K562 (cell line): ENCODE measurements around the gene KMT2C. TPM values are rescaled to one million over a fixed set of nuclear protein-coding genes. Genes with fewer than 3 reads are reported as not detected.

ENCODE experiments used
- ATAC-seq: fragments of 200-7000 bp; cut with Tn5 transposase; 3 replicates; pipeline ENCODE4 v1.9.1; 2020; ENCODE audit warnings: moderate library complexity
- BruUV-seq: library from RNA; stranded (reverse); fragments of 400-500 nt; replicated peaks from 2 replicates; lab custom pipeline; 2021; lab: Mats Ljungman, UMichigan
- CTCF ChIA-PET: fragments of 300-600 bp; formaldehyde crosslinking; extraction: SDS; loops from one replicate; lab custom pipeline; 2021; ENCODE audit warnings: low intra/inter-chr PET ratio; lab: Yijun Ruan, JAX
- POLR2A ChIA-PET: fragments of 300-600, 350-650 bp; sonication (Branson Sonifier 250); formaldehyde crosslinking; extraction: SDS; loops from one replicate; lab custom pipeline; 2021; ENCODE audit warnings: antibody characterized with exemption, inconsistent platforms; lab: Yijun Ruan, JAX
- DNase-seq, 4 experiments: peaks; one replicate each; pipeline versions ENCODE4 v3.0.0 to v3.0.0-alpha.2; 2011 to 2018; ENCODE audit warnings: low spot score in 3 of 4, mixed read lengths in 3 of 4; ENCODE audit errors: extremely low read depth in 1 of 4
- FAIRE-seq: peaks from 2 replicates; lab custom pipeline; 2011; peaks lifted over from hg19 to GRCh38; lab: Jason Lieb, UNC
- H2AFZ ChIP-seq: 2 replicates; pipeline ENCODE4 v1.6.0; 2011; ENCODE audit warnings: low read depth, low read length, control low read depth, inconsistent platforms
- H3K27ac ChIP-seq: fragments of 200-600 bp; 3 replicates; pipeline ENCODE4 v1.8.0; 2011; ENCODE audit warnings: low read depth, mild to moderate bottlenecking, control low read depth, inconsistent platforms, low read length, moderate library complexity, mixed read lengths; ENCODE audit errors: extremely low read depth
- H3K27me3 ChIP-seq, 2 experiments: fragments of 300-600 bp in 1 of 2; 2 replicates in 1 of 2; 3 replicates in 1 of 2; pipeline versions ENCODE4 v1.6.0 to v1.8.0; 2011; ENCODE audit warnings: inconsistent platforms in 2 of 2, low read length in 2 of 2, mild to moderate bottlenecking in 1 of 2, mixed read lengths in 1 of 2, moderate library complexity in 1 of 2; ENCODE audit not compliant: control insufficient read depth in 2 of 2, insufficient read depth in 2 of 2
- H3K36me3 ChIP-seq: fragments of 300-600 bp; 3 replicates; pipeline ENCODE4 v1.8.0; 2011; ENCODE audit warnings: mild to moderate bottlenecking, low read length, inconsistent platforms; ENCODE audit not compliant: control insufficient read depth, insufficient read depth
- H3K4me1 ChIP-seq, 2 experiments: fragments of 200-600 bp in 1 of 2; replicated peaks in 1 of 2; 2 replicates in 1 of 2; 3 replicates in 1 of 2; pipeline versions ENCODE4 v1.5.1 to v1.8.0; 2011; ENCODE audit warnings: inconsistent platforms in 2 of 2, low read length in 2 of 2, mild to moderate bottlenecking in 1 of 2, mixed read lengths in 1 of 2, moderate library complexity in 1 of 2; ENCODE audit not compliant: control insufficient read depth in 2 of 2, insufficient read depth in 2 of 2
- H3K4me2 ChIP-seq: 2 replicates; pipeline ENCODE4 v1.6.1; 2011; ENCODE audit warnings: low read length, control low read depth, inconsistent platforms, mixed read lengths; ENCODE audit not compliant: insufficient read depth
- H3K4me3 ChIP-seq: fragments of 200-600 bp; sonication (generic), shearing (Covaris generic); 2 replicates; pipeline ENCODE4 v1.5.1; 2016; ENCODE audit warnings: control low read depth, inconsistent platforms
- H3K79me2 ChIP-seq: fragments of 200-600 bp; 3 replicates; pipeline ENCODE4 v1.8.0; 2011; ENCODE audit warnings: low read length, inconsistent platforms; ENCODE audit not compliant: control insufficient read depth, insufficient read depth
- H3K9ac ChIP-seq, 2 experiments: 2 replicates each; pipeline versions ENCODE4 v1.6.0 to v1.6.1; 2011; ENCODE audit warnings: low read depth in 2 of 2, low read length in 2 of 2, control low read depth in 1 of 2, inconsistent platforms in 1 of 2, mild to moderate bottlenecking in 1 of 2, mixed read lengths in 1 of 2; ENCODE audit not compliant: insufficient read depth in 1 of 2
- H3K9me1 ChIP-seq: one replicate; pipeline ENCODE4 v1.6.0; 2011; ENCODE audit warnings: inconsistent platforms, mild to moderate bottlenecking, low read length, moderate library complexity; ENCODE audit not compliant: control insufficient read depth, insufficient read depth
- H3K9me3 ChIP-seq: replicated peaks from 2 replicates; pipeline ENCODE4 v1.5.1; 2011; ENCODE audit warnings: low read depth, low read length, inconsistent platforms; ENCODE audit not compliant: control insufficient read depth, insufficient read depth
- H4K20me1 ChIP-seq: replicated peaks from 2 replicates; pipeline ENCODE4 v1.6.1; 2011; ENCODE audit warnings: low read length, inconsistent platforms, mixed read lengths; ENCODE audit not compliant: control insufficient read depth, insufficient read depth
- STAG1 ChIP-seq: sonication (generic); formaldehyde crosslinking; IDR thresholded peaks from 2 replicates; pipeline ENCODE4 v1.5.0; 2020; ENCODE audit warnings: missing genetic modification reagents, borderline replicate concordance
- WGBS: fragments of 100-300 bp; shearing (Covaris generic); methylation state at CpG from one replicate; pipeline ENCODE4 v1.1.6; 2016; ENCODE audit warnings: low coverage, mixed read lengths; ENCODE audit not compliant: insufficient coverage; ENCODE audit errors: missing lambda C conversion rate; 5-methylcytosine and 5-hydroxymethylcytosine counted together
- in situ Hi-C: fragments of 300-500 bp; cut with MboI; formaldehyde crosslinking; loops from 4 replicates; pipeline ENCODE4 v1.15.0; 2018; ENCODE audit warnings: inconsistent platforms, mixed read lengths
- intact Hi-C: fragments of 100-400 bp; cut with micrococcal nuclease; formaldehyde crosslinking; loops from 2 replicates; pipeline ENCODE4 v1.14.2; 2022
- polyA plus RNA-seq, 8 experiments: library from polyadenylated mRNA; depleted of rRNA in 4 of 8; stranded (reverse) in 5 of 8; unstranded in 3 of 8; fragments of >200 nt; fragmentation: Nextera tagmentation in 2 of 8; fragmentation: Illumina TruSeq in 1 of 8; extraction: Ambion mirVana in 2 of 8; extraction: Trizol in 1 of 8; gene quantifications; 2 replicates each; pipeline versions ENCODE4 v1.2.1 to v1.2.3, GENCODE V29; 2011 to 2014; ENCODE audit warnings: inconsistent platforms in 1 of 8, missing spikeins in 1 of 8
- total RNA-seq, 7 experiments: library from RNA; depleted of rRNA in 6 of 7; stranded (reverse); fragments of >200 nt in 6 of 7; fragmentation: Illumina TruSeq in 2 of 7; extraction: Trizol in 2 of 7; gene quantifications; 2 replicates each; pipeline versions ENCODE4 v1.2.1 to v1.2.3, GENCODE V29; 2011 to 2021; ENCODE audit warnings: low replicate concordance in 1 of 7
- TF ChIP-seq, protein P1 (sequence below), 2 experiments: fragments of 450-650 bp; formaldehyde crosslinking in 1 of 2; IDR thresholded peaks; 2 replicates each; pipeline versions ENCODE4 v1.4.0 to v1.6.1; 2014 to 2020; ENCODE audit warnings: mild to moderate bottlenecking in 2 of 2, borderline replicate concordance in 1 of 2, low read depth in 1 of 2

KMT2C gene
- total and polyA plus RNA-seq, 9 of the 15 experiments (the other 6 are each of a cell fraction or from before 2014, with no cell fraction given): 4.9 to 67.8 (median 27.1) TPM

DNA sequence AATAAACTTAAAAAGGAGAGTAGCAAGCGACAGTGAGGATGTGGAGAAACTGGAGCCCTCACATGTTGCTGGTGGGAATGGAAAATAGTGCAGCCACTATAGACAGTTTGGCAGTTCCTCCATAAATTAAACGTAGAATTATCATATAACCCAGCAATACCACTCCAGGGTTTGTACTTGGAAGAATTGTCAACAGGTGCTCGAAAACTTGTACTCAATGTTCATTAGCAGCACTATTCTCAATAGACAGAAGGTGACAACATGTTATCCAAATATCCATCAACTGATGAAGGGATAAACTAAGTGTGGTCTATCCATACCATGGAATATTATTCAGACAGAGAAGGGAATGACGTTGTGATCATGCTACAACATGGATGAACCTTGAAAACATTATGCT lies 338.5 kb downstream of the KMT2C start:
- ATAC-seq: no peak
- TF ChIP-seq STAG1 (CRISPR knock-in tag): no peak
- TF ChIP-seq, protein P1, sequence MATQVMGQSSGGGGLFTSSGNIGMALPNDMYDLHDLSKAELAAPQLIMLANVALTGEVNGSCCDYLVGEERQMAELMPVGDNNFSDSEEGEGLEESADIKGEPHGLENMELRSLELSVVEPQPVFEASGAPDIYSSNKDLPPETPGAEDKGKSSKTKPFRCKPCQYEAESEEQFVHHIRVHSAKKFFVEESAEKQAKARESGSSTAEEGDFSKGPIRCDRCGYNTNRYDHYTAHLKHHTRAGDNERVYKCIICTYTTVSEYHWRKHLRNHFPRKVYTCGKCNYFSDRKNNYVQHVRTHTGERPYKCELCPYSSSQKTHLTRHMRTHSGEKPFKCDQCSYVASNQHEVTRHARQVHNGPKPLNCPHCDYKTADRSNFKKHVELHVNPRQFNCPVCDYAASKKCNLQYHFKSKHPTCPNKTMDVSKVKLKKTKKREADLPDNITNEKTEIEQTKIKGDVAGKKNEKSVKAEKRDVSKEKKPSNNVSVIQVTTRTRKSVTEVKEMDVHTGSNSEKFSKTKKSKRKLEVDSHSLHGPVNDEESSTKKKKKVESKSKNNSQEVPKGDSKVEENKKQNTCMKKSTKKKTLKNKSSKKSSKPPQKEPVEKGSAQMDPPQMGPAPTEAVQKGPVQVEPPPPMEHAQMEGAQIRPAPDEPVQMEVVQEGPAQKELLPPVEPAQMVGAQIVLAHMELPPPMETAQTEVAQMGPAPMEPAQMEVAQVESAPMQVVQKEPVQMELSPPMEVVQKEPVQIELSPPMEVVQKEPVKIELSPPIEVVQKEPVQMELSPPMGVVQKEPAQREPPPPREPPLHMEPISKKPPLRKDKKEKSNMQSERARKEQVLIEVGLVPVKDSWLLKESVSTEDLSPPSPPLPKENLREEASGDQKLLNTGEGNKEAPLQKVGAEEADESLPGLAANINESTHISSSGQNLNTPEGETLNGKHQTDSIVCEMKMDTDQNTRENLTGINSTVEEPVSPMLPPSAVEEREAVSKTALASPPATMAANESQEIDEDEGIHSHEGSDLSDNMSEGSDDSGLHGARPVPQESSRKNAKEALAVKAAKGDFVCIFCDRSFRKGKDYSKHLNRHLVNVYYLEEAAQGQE (IDR thresholded peaks at IDR 0.05; ENCODE audit: borderline replicate concordance): no peak
- TF ChIP-seq, protein P1 (CRISPR knock-in tag; IDR thresholded peaks at IDR 0.05; ENCODE audit: low read depth): no peak
- Histone ChIP-seq H3K36me3 (peaks cover 13% of the 10 kb centered on the region), H3K4me2 (no peak overlapping the region), H3K4me3 (no peak overlapping the region), H3K9ac (no peak overlapping the region), H3K79me2 (no peaks in the 10 kb centered on the region), H2AFZ (no peak overlapping the region), H4K20me1 (no peaks in the 10 kb centered on the region), H3K4me1 (no peaks in the 10 kb centered on the region), H3K9me1 (peaks cover 6% of the 10 kb centered on the region), H3K27ac (no peak overlapping the region), H3K9me3 (no peaks in the 10 kb centered on the region), H3K27me3 (no peaks in the 10 kb centered on the region)
- no TSS peak for BruUV-seq
- intact Hi-C loops (no loop called here), in situ Hi-C loops (no loop called here)
- no peak for DNase-seq
- ChIA-PET CTCF (no interaction called here), POLR2A (no interaction called here)
- 70% methylated on average over 4 of the region's 4 CpGs for WGBS
- FAIRE-seq: no peak
